OCI-LY7 (cell line): Measurements from ENCODE around the gene IQGAP2.

Source experiments
- CTCF ChIP-seq: fragments of 200-600 bp; sonication (generic); conservative IDR thresholded peaks from 2 replicates; pipeline ENCODE4 v1.5.1; 2014; ENCODE audit warnings: mild to moderate bottlenecking, antibody characterized with exemption, low read length, moderate library complexity, mixed read lengths
- EZH2phosphoT487 ChIP-seq: fragments of 200-600 bp; sonication (generic); IDR thresholded peaks from 2 replicates; pipeline ENCODE4 v1.6.1; 2018; ENCODE audit warnings: low read depth, borderline replicate concordance, mild to moderate bottlenecking, mixed run types, antibody characterized with exemption, low read length, moderate library complexity, mixed read lengths

GRCh38 chr5:76471987-76472334 is 68.9 kb downstream of the IQGAP2 start:
- no peak for TF ChIP-seq CTCF
- TF ChIP-seq EZH2phosphoT487 = no peak
